HG02852 (cell line): Measurements from ENCODE around the gene INPP5F.

Experiments used
- ATAC-seq: cut with Tn5 transposase; IDR thresholded peaks from one replicate; pipeline ENCODE4 v1.9.1; 2021; ENCODE audit warnings: mild to moderate bottlenecking, moderate library complexity; ENCODE audit not compliant: unreplicated experiment

The INPP5F gene

GRCh38 chr10:119812684-119813083 is 86.8 kb downstream of the INPP5F start:
- no peak for ATAC-seq

- ATAC-seq: no peak
These were observed 89.8 kb downstream of the INPP5F start for GRCh38 chr10:119815671-119816070.

DNA sequence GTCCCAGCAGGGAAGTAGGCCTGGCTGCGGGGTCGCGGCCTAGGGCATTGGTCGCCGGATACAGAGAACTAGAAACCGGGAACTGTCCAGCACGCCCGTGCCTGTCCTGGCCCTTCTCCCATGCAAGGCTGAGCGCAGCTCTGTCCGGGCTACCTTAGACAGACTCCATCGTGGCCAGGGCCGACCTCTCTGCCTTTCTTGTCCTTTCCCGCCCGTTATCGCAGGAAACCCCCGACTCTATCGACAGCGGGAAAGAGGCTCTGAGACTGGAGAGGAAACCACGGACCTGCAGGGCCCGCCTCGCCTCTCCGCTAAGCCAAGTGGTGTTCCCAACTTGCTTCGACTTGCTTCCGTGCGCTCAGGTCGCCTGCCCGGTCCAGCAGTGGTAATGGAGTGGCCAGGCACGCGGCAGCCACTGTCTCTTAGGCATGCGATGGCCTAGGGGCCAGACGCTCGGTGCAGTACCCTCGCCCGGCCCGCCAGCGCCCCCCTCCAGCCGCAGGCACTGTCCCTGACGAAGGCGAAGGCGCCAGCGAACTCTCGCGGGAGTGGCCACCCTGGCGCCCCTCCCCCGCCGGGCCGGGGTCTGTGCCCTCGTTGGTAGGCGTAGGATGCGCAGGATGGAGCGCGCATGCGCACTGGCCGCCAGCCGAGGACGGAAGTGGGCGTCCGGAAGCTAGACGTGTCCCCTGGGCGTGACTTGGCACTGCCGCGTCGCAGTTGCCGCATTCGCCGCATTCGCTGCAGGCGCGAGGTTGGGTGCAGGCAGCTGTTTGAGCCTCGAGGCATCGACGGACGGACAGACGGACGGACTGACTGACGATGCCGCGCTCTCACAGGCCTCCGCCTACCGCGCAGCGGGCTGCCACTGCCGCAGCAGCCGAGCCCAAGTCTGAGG is 92.4 kb downstream of the INPP5F start:
- no peak for ATAC-seq

DNA sequence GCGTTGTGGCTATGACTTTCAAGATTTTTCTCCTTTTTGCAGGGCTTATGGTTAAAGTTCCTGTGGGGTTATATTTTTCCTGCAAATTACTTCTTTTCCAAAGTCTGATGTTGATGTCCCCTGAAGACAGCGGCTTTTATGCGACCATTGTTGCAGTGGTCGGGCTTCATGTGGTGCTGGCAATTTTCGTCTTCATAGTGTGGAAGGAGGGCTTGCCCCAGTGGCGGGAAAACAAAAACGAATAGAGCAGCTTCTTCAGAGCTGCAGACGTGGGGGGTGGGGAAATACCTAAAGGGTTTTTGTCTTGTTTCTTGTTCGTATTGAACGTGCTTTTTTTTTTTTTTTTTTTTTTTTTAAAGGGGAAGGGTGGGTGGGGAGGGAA is 93.0 kb downstream of the INPP5F start:
- ATAC-seq: no peak

GRCh38 chr10:119821182-119821581 is 95.3 kb downstream of the INPP5F start:
- no peak for ATAC-seq

DNA sequence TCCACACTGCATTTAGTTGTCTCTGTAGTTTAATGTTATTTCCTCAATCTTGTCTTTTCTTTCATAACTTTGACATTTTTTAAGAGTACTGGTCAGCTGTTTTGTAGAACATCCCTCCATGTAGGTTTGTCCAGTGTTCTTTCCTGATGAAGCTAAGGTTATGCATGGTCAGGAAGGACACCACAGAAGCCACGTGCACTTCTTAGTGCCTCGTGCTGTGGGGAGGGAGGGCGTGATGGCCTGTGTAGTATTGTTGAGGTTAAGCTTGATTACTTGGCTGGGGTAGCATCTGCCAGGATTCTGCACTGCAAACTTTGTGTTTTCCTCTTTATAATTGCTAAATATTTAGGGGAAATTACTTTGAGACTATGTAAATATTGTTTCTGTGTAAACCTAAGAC is 98.4 kb downstream of the INPP5F start:
- no peak for ATAC-seq

GRCh38 chr10:119826771-119827170 is 100.9 kb downstream of the INPP5F start:
- no peak for ATAC-seq

GRCh38 chr10:119827430-119827829 is 101.6 kb downstream of the INPP5F start:
- ATAC-seq: no peak

DNA sequence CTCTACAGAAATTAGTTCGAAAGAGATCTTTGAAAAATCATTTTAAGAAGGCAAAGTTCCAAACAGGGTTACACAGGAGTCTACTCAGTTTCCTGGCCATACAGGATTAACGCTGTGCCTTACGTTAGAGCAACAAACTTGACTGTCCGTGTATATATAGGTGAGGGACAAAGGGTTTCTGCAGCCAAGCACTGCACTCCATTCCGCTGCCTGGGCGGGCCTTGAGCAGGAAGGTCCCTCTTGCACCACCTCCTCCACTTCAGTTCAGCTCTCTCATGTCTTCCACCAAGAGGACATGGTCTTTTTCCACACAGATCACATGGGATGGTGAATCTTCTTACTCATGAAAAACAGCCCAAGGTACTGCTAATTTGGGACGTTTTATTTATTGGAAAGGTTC is 103.6 kb downstream of the INPP5F start:
- ATAC-seq: no peak

- no peak for ATAC-seq
These were observed 105.0 kb downstream of the INPP5F start for GRCh38 chr10:119830851-119831250.

- no peak for ATAC-seq
These were observed 105.8 kb downstream of the INPP5F start for GRCh38 chr10:119831656-119832055.

GRCh38 chr10:119832951-119833350 is 107.1 kb downstream of the INPP5F start:
- ATAC-seq: no peak

DNA sequence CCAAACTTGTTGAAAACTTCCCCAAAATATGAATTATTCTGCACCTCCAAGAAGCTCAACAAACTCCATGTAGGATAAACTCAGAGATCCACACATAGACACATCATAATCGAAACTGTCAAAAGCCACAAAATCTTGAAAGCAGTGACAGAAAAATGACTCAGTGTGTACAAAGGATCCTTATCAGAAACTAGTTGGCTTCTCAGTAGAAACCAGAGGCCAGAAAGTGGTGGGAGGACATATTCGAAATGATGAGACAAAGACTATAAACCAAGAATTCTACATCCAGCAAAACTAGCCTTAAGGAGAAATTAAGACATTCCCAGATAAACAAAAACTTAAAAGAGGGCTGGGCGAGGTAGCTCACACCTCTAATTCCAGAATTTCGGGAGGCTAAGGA is 108.3 kb downstream of the INPP5F start:
- ATAC-seq: no peak

DNA sequence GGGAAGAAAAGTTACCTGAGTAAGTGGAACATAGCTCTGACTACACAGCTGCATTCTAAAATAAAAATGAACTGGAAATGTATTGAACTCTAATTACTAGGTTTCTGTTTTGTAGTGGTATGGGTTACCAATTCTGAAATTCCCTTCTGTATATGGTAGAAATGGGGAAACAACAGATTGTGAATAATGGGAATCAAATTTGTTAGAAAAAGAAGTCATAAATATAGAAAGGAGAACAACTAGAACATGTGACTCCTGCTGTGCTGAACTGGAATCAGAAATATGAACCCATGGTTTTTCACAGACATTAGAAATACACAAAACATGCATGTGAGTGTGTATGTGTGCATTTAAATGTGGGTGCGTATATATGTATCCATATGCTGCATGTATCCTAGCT is 119.8 kb downstream of the INPP5F start:
- no peak for ATAC-seq

GRCh38 chr10:119849031-119849789 is 123.4 kb downstream of the INPP5F start:
- no peak for ATAC-seq

DNA sequence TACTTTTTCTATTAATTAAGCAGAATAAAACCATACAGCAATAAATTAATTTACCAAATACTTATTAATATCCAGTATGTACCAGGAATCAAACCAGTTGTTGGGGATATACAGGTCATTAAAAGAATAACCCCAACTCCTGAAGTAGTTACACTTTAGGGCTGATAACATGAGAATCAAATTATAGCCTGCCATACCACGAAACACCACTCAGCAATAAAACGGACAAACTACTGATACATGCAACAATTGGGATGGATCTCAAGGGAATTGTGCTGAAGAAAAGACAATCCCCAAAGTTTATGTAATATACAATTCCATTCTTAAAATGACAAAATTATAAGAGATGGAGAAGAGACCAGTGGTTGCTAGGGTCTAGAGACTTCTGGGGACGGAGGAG is 124.1 kb downstream of the INPP5F start:
- ATAC-seq: no peak

DNA sequence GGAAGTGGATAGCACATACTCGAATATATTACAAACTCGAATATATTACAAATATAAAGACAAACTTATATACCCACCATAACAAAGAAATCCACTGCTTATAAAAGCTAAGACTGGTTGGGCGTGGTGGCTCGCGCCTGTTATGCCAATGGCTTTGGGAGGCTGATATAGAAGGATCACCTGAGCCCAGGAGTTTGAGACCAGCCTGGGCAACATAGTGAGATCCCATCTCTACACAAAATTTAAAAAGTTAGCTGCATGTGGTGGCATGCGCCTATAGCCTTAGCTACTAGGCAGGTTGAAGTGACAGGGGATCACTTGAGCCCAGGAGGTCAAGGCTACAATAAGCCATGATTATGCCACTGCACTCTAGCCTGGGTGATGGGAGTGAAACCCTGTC is 126.4 kb downstream of the INPP5F start:
- ATAC-seq: no peak

- ATAC-seq: no peak
These were observed 127.0 kb downstream of the INPP5F start for GRCh38 chr10:119852822-119853221.

DNA sequence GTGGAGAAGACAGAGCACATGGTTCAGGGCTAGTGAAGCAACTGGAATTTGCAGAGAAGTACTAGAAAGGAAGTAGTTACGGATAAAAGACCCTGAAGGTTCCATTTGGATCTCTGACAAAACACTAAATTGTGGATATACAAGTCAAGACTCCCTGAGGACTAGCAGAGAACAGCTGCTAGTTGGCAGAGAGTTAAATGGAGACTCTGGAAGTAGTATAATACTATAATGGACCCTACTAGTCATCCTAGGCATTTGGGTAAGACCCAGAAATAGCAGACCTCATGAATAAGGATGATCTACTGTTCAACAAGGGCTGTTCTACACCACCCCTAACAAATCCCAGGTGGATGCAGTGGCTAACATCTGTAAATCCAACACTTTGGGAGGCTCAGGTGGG is 127.7 kb downstream of the INPP5F start:
- ATAC-seq: no peak

DNA sequence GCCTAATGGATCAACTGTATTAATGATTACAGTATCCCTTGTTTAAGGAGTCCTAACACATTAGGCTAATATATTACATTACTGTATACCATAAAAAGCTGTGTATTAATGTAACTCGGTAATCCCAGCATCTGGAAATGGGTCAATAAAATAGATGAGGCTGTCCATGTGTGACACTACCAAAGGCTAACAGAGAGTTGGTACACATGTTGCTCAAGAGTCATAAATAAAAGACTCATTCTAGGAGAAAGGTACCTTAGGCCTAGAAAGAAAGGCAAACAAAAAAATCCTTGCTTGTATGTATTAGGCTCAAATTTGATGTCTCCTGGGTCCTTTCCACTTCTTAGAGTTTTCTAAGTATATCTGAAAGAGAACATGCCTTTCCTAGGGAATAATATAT is 132.2 kb downstream of the INPP5F start:
- ATAC-seq: no peak

DNA sequence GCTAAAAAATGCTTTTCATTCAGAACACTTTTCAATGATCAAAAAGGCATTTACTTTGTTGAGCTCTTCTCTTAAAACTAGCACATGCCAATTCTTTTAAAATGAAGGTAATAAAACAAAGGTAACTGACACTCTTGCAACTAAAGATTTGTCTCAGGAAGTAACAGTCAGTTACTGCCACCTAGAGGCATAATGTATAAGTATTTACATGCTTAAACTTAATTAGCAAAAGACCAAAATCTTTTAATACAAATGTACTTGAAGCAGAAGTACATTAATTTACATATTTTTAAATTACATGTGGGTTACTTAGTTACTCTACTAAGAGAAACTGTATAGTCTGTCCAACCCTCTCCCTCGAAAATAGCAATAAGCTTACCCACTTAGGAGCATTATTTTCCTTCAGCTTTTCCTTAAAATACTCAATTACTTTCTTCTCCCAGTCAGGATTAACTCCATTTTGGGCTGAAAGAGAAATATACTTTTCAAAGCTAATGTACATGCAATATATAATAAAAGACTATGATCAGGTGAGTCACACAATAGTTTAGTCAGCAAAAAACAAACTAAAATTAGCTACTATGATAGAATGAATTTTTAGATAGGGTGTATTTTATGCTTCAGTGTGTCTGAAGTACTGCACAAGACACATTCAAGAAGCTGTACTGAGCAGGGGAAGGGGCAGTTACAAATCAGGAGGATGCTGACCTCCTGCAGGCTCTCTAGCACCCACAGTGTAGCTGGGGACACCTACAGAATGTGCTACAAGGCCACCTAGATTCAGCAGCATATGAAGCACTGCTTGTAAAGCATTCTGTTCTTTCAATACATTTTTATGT is 133.8 kb downstream of the INPP5F start:
- no peak for ATAC-seq
